ENCODE measurements around the gene HERC4. TPM values are rescaled to one million over a fixed set of nuclear protein-coding genes. Genes with fewer than 3 reads are reported as not detected.
"Not testable (repeated sequence)": the region's sequence is repeated elsewhere in the genome, so short reads cannot be mapped to it uniquely, and the experiment has no call there.

HERC4 gene
- total RNA-seq, 4 donors from 2014 or later = 26.0 to 39.8 (median 33.1) TPM

- H3K4me3 ChIP-seq (ENCODE audit: low read depth, poor library complexity, severe bottlenecking) = no peak overlapping the region
- DNase-seq (ENCODE audit: low spot score in 2 of 2) = no peak
- intact Hi-C loops (cut with DNase I; ENCODE audit: low total_unique reads) = no loop called here
- TF ChIP-seq POLR2A (IDR thresholded peaks at IDR 0.05) = no peak
- TF ChIP-seq, protein P1, sequence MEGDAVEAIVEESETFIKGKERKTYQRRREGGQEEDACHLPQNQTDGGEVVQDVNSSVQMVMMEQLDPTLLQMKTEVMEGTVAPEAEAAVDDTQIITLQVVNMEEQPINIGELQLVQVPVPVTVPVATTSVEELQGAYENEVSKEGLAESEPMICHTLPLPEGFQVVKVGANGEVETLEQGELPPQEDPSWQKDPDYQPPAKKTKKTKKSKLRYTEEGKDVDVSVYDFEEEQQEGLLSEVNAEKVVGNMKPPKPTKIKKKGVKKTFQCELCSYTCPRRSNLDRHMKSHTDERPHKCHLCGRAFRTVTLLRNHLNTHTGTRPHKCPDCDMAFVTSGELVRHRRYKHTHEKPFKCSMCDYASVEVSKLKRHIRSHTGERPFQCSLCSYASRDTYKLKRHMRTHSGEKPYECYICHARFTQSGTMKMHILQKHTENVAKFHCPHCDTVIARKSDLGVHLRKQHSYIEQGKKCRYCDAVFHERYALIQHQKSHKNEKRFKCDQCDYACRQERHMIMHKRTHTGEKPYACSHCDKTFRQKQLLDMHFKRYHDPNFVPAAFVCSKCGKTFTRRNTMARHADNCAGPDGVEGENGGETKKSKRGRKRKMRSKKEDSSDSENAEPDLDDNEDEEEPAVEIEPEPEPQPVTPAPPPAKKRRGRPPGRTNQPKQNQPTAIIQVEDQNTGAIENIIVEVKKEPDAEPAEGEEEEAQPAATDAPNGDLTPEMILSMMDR (IDR thresholded peaks at IDR 0.05) = no peak
- WGBS, 2 donors = 95% methylated on average over 2 of the region's 2 CpGs
Measured at GRCh38 chr10:68032113-68032512, 43.0 kb downstream of the HERC4 start.

DNA sequence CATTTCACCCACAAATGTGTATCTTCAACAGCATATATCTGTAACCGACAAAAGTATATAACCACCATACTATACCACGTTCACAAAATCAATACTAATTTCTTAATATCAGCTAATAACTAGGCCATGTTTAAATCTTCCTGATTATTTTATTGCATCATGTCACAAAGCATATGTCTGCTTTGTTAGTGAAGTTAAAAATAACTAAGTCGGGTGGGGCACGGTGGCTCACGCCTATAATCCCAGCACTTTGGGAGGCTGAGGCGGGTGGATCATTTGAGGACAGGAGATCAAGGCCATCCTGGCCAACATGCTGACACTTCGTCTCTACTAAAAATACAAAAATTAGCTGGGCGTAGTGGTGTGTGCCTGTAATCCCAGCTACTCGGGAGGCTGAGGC, 47.7 kb downstream of the HERC4 start:
- WGBS, 2 donors = 87 to 89% methylated on average over 9 of the region's 9 CpGs
- intact Hi-C loops (cut with DNase I; ENCODE audit: low total_unique reads) = no loop called here
- DNase-seq (ENCODE audit: low spot score in 2 of 2) = no peak
- H3K4me3 ChIP-seq (ENCODE audit: low read depth, poor library complexity, severe bottlenecking) = no peak overlapping the region
- TF ChIP-seq, protein P1 (IDR thresholded peaks at IDR 0.05) = no peak
- no peak for TF ChIP-seq POLR2A (IDR thresholded peaks at IDR 0.05)

DNA sequence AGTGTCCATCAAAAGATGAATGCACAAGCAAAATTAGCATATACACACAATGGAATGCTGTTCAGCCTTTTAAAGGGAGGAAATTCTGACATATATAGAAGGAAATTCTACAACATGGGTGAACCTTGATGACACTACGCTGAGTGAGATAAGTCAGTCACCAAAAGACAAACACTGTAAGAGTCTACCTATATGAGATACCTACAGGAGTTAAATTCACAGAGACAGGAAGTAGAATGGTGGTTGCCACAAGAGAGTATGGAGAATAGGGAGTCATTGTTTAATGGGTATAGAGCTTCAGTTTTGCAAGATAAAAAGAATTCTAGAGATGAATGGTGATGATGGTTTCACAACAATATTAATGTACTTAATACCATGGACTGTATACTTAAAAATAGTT, 51.8 kb downstream of the HERC4 start:
- no peak for DNase-seq (ENCODE audit: low spot score in 2 of 2)
- H3K4me3 ChIP-seq (ENCODE audit: low read depth, poor library complexity, severe bottlenecking) = no peak overlapping the region
- no peak for TF ChIP-seq POLR2A (IDR thresholded peaks at IDR 0.05)
- TF ChIP-seq, protein P1 (IDR thresholded peaks at IDR 0.05) = no peak
- 95 to 98% methylated on average over 1 of the region's 1 CpG for WGBS, 2 donors
- intact Hi-C loops (cut with DNase I; ENCODE audit: low total_unique reads) = no loop called here

- H3K4me3 ChIP-seq (ENCODE audit: low read depth, poor library complexity, severe bottlenecking); DNase-seq (ENCODE audit: low spot score in 2 of 2); intact Hi-C loops (cut with DNase I; ENCODE audit: low total_unique reads): not testable (repeated sequence)
- 96 to 98% methylated on average over 4 of the region's 4 CpGs for WGBS, 2 donors
Measured at GRCh38 chr10:68022324-68022723, 52.8 kb downstream of the HERC4 start.

- intact Hi-C loops (cut with DNase I; ENCODE audit: low total_unique reads); DNase-seq (ENCODE audit: low spot score in 2 of 2); H3K4me3 ChIP-seq (ENCODE audit: low read depth, poor library complexity, severe bottlenecking): not testable (repeated sequence)
- 85 to 94% methylated on average over 4 of the region's 4 CpGs for WGBS, 2 donors
Measured at GRCh38 chr10:68016519-68016918, 58.6 kb downstream of the HERC4 start.

GRCh38 chr10:68010426-68010940, 64.6 kb downstream of the HERC4 start:
- no peak overlapping the region for H3K4me3 ChIP-seq (ENCODE audit: low read depth, poor library complexity, severe bottlenecking)
- intact Hi-C loops (cut with DNase I; ENCODE audit: low total_unique reads) = no loop called here
- 96% methylated on average over 11 of the region's 11 CpGs for WGBS, 2 donors
- no peak for DNase-seq (ENCODE audit: low spot score in 2 of 2)
- TF ChIP-seq, protein P1 (IDR thresholded peaks at IDR 0.05) = no peak
- no peak for TF ChIP-seq POLR2A (IDR thresholded peaks at IDR 0.05)

DNA sequence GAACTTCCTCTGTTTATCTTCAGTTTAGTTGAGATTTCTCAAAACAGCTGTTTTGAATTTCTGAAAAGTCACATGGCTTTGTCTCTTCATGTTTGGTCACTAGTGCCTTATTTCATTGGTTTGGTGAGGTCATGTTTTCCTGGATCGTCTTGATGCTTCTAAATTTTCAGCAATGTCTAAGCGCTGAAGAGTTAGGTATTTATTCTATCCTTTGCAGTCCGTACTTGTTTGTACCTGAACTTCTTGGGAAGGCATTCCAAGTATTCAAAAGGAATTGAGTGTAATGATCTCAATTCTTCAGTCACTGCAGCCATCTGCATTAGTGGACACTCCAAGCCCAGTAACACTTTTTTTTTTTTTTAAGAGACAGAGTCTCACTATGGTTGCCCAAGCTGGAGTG, 67.7 kb downstream of the HERC4 start:
- no peak overlapping the region for H3K4me3 ChIP-seq (ENCODE audit: low read depth, poor library complexity, severe bottlenecking)
- no peak for DNase-seq (ENCODE audit: low spot score in 2 of 2)
- intact Hi-C loops (cut with DNase I; ENCODE audit: low total_unique reads) = no loop called here
- TF ChIP-seq, protein P1 (IDR thresholded peaks at IDR 0.05) = no peak
- TF ChIP-seq POLR2A (IDR thresholded peaks at IDR 0.05) = no peak
- WGBS, 2 donors = 87 to 92% methylated on average over 3 of the region's 3 CpGs

All from lower leg skin (tissue), 4 donors.